22Rv1 (cell line): ENCODE results near the gene CYGB.
A peak's percentile ranks its signal among the peaks of the same experiment; 100 is the strongest.
"Not testable (repeated sequence)": the region's sequence is repeated elsewhere in the genome, so short reads cannot be mapped to it uniquely, and the experiment has no call there.

Experiments
- H3K27ac ChIP-seq: fragments of 450-650 bp; 2 replicates; pipeline ENCODE4 v1.5.1; 2017
- ZFX ChIP-seq: fragments of 450-650 bp; IDR thresholded peaks from 2 replicates; pipeline ENCODE4 v1.6.1; 2017; ENCODE audit warnings: antibody characterized with exemption, borderline replicate concordance
- TF ChIP-seq, protein P1 (sequence below): fragments of 450-650 bp; IDR thresholded peaks from 2 replicates; pipeline ENCODE4 v1.5.1; 2017; ENCODE audit warnings: mild to moderate bottlenecking

The CYGB gene

DNA sequence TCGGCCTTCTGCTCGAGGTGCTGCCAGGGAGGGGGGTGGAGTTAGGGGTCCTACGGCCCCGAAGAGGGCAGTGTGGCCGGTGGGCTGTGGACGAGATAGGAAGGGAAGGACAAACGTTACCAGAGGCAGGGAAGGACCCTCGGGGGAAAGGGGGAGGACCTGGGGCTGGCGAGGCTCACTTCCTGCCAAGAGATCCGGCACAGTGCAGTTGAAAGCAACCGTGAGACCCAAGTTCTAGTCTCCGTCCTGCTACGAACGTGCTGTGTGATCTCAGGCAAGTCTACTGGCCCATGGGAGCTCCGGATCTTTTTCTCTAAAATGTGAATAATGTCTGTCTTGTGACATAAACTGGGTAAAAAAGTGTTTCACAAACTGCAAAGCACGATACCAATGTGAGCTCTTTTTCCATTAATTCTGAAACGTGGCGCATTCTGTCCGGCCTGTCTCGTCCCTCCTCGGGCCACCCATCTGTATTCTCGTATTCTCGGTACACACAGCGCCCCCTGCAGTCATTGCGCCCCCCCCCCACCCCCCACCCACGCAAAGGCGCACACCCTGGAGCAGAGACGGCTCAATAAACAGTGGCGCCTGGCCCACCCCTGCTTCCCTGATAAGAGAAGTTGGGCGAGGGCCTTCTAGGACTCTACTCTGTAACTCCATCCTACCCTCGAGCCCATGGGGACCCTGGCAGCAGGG lies 8.8 kb downstream of the CYGB start:
- TF ChIP-seq, protein P1, sequence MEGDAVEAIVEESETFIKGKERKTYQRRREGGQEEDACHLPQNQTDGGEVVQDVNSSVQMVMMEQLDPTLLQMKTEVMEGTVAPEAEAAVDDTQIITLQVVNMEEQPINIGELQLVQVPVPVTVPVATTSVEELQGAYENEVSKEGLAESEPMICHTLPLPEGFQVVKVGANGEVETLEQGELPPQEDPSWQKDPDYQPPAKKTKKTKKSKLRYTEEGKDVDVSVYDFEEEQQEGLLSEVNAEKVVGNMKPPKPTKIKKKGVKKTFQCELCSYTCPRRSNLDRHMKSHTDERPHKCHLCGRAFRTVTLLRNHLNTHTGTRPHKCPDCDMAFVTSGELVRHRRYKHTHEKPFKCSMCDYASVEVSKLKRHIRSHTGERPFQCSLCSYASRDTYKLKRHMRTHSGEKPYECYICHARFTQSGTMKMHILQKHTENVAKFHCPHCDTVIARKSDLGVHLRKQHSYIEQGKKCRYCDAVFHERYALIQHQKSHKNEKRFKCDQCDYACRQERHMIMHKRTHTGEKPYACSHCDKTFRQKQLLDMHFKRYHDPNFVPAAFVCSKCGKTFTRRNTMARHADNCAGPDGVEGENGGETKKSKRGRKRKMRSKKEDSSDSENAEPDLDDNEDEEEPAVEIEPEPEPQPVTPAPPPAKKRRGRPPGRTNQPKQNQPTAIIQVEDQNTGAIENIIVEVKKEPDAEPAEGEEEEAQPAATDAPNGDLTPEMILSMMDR, result peak; percentile 25; the same call in 1 of the 2 replicates
- no peak for TF ChIP-seq ZFX
- no peak overlapping the region for H3K27ac ChIP-seq

DNA sequence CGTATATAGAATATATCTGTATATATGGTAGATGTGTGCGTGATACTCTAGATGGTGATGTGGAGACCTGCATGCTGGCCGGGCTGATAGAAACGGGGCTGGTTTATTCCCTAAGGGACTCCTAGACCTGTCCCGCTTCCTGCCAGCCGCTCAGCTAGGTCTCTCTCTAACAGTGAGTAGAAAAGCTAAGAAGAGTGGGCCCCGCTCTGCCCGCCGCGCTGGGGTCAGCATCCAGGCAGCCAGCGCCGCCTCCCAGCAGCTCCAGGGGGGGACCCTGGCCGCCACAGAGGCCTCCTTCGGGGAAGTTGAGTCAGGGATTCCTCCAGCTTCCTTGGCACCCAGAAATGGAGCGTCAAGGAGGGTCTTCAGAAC lies 9.4 kb downstream of the CYGB start:
- TF ChIP-seq ZFX, result no peak
- TF ChIP-seq, protein P1, result no peak
- no peak overlapping the region for H3K27ac ChIP-seq

DNA sequence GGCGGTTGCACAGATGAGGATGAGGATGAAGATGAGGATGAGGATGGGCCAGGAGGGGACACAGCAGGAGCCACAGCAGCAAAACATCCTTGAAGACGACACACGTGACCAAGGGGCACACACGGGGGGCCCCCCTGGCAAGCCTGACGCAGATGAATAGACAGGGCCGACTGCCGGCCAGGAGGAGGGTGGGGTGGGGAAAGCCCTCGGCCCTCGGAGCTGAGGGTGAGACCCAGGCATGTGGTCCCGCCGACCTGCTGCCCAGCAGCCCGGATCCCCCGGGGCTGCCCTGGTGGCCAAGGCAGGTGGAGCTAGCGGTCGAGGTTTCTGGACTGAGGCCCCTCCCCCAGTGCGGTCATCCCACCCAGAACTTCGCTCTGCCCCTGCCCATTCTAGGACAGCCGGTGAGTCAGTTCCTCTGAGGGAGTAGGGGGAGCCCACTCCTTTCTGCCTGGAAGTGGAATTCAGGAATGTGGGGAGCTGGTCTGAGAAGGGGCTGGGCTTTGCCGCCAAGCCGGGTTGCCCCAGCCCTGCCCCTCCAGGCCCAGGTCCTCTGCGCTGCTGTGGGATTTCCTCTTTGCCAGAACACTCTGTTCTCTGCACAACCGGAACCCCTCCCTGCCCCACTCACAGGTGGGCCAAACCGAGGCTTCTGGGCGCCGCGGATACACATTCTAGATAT lies 9.9 kb downstream of the CYGB start:
- no peak for TF ChIP-seq ZFX
- TF ChIP-seq, protein P1, result no peak
- H3K27ac ChIP-seq, result no peak overlapping the region

DNA sequence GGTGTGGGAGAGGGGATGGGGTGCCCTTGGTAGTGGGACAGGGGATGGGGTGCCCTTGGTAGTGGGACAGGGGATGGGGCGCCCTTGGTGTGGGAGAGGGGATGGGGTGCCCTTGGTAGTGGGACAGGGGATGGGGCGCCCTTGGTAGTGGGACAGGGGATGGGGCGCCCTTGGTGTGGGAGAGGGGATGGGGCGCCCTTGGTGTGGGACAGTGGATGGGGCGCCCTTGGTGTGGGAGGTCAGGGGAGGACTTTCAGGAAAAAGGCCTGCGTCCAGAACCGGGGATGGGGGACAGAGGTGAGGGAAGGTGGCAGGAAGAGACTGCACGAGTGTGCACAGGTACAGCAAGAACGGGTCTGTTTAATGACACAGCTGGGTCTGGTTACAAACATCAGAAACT lies 10.5 kb downstream of the CYGB start:
- not testable (repeated sequence) for H3K27ac ChIP-seq

DNA sequence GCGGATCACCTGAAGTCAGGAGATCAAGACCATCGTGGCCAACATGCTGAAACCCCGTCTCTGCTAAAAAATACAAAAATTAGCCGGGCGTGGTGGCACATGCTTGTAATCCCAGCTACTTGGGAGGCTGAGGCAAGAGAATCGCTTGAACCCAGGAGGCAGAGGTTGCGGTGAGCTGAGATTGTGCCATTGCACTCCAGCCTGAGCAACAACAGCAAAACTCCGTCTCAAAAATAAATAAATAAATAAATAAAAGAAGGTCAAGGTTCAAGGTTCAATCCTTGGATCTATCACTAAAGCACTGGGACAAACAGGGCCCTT lies 12.0 kb downstream of the CYGB start:
- peak overlapping the region; percentile 66 for H3K27ac ChIP-seq

DNA sequence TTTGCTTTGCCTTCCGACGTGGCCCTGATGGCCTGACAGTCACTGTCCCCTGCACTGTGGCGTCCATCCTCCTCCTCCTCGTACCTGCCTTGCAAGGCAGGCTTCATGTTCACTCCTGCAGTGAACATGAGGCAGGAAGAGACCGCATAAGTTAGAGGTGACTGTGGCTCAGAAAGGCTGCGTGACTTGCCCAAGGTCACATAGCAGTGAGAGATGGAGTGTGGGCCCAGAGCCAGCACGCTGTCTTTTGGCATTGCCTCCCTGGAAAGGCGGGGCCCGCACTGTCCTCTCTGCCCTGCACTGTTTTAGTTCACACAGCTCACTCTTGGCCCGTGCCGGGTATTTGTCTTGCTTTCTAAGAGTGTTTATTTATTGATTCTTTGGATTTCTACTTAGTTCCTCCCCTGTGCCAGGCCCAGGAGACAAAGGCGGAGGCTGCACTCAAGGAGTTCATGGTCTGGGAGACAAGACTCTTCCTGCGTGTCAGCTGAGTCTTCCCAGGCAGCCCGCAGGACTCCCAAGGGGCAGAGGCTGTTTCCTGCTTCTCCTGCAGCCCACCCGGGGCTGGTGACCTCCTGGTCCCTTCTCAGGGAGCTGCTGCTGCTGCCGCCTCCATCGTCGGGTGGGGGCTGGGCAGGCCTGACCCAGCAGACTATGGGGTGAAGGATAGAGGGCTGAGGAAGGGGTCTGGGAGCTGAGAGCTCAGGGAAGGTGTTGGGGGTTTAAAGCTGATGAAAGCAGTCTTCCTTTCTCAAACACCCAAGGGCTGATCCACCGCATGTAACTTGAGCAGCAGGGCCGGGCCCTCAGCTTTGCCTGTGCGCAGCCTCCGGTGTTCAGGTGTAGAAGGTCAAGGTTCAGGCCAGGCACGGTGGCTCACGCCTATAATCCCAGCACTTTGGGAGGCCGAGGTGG lies 12.7 kb downstream of the CYGB start:
- H3K27ac ChIP-seq, result peak overlapping the region; percentile 66

DNA sequence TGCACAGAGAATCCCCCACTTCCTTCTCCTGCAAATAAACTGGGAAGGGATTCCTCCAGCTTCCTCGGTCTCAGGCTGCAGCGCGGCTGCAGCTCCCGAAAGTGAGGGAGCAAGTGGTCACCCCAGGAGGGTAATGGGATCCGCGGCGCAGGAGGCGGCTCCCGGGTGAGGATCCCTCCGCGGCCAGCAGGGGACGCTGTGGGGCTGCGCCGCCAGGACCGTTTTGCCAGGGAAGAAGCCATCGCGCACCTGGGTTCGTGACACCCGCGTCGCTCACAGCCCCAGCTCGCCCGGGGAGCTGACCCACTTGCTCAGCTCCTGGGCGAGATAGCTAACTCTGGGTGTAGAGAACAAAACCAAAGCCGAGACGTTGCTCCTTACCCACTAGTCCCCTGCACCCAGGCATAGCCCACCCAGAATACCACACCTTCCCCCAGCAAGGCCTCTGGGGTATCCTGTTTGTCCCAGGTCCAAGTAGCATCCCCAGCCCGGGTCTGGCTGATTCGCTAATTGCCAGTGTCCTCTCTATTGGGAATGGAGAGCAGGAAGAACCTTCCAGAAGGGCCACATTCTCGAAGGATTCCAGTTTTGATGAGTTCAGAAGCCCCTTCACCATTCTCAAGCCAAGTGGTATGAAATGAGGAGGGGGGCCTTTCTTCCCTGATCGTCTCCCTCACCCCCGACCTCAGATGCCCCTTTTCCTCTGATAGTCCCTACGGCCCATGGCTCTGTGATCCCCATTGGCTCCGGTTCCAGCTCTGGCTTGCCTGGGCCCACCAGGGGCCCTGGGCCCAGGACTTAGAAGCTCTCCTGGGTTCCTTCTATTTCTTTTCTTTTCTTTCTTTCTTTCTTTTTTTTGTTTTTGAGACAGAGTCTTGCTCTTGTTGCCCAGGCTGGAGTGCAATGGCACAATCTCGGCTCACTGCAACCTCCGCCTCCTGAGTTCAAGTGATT lies 14.1 kb downstream of the CYGB start:
- TF ChIP-seq, protein P1, result peak; percentile 100
- no peak for TF ChIP-seq ZFX
- H3K27ac ChIP-seq, result no peak overlapping the region

More for the DNA sequence above, 12.7 kb downstream of the CYGB start:
- TF ChIP-seq ZFX, result no peak
- TF ChIP-seq, protein P1, result no peak

DNA sequence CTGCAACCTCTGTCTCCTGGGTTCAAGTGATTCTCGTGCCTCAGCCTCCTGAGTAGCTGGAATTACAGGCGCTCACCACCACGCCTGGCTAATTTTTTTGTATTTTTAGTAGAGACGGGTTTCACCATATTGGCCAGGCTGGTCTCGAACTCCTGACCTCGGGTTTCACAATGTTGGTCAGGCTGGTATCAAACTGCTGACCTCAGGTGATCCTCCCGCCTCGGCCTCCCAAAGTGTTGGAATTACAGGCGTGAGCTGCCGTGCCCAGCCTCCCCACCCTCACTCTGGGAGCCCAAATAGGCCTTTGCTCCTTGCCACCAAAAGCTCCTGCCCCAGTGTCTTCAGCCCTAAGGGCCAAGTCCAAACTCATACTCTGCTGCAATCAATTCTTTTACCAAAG lies 15.8 kb downstream of the CYGB start:
- not testable (repeated sequence) for H3K27ac ChIP-seq
